KG1 (cell line): ENCODE results near the gene CALML4.
"Not testable (repeated sequence)": the region's sequence is repeated elsewhere in the genome, so short reads cannot be mapped to it uniquely, and the experiment has no call there.

ENCODE experiments used
- DNase-seq: peaks from one replicate; lab custom pipeline; 2025; lab: John Stamatoyannopoulos, UW

Gene CALML4

GRCh38 chr15:68190048-68190447, 15.1 kb downstream of the CALML4 start:
- DNase-seq, result no peak

- no peak for DNase-seq
These were observed 16.5 kb downstream of the CALML4 start for GRCh38 chr15:68188647-68189046.

GRCh38 chr15:68187559-68187958, 17.6 kb downstream of the CALML4 start:
- no peak for DNase-seq

DNA sequence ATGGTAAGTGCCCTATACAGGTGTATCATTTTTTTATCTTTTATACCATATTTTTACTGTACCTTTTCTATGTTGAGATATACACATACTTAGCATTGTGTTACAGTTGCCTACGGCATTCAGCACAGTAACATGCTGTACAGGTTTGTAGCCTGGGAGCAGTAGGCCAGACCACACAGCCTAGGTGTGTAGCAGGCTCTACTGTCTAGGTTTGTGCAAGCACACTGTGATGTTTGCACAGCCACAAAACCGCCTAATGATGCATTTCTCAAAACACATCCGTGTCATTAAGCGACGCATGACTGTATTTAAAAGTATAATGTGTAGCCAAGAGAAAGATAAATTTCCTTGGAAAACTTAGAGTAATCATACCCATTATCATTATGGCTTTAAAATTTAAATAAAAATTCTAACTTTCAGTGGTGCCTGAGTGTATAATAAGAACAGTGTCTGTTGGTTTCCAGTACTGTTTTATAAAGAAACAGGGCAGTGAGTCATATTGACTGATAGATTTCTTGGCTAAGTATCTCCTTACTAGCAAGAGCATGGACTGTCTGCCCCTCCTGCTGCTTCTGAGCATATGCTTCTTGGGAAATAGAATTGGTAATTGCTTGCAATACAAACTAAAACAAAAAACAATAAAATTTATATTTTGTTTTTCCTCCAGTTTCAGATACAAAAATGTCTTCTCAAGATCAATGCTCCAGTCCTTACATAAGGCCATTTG, 18.3 kb downstream of the CALML4 start:
- DNase-seq, result no peak

GRCh38 chr15:68184616-68185480, 20.3 kb downstream of the CALML4 start:
- DNase-seq, result no peak

DNA sequence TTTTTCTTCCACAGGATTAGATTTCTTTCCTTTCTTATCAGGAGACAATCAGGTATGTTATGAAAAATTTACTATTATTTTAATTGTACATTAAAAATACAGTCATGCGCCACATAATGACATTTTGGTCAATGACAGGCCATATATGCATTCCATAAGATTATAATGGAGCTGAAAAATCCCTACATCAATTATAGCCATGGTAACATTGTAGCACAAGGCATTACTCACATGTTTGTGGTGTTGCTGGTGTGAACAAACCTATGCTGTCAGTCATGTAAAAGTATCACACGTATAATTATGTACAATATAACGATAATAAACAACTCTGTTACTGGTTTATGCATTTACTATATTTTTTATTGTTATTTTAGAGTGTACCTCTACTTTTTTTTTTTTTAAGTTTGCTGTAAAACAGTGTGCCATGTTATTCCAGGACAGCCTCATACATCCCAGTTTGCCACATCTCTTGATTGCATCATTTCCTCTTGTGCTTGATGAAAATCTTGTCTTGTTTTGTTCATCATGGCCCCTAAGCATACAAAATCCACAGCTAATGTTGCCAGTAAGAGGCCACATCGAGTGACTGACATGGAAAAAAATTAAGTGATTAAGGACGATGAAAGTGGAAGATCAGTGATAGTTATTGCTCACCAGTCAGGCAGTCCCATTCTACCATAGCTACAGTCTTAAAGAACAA, 21.4 kb downstream of the CALML4 start:
- DNase-seq, result no peak

DNA sequence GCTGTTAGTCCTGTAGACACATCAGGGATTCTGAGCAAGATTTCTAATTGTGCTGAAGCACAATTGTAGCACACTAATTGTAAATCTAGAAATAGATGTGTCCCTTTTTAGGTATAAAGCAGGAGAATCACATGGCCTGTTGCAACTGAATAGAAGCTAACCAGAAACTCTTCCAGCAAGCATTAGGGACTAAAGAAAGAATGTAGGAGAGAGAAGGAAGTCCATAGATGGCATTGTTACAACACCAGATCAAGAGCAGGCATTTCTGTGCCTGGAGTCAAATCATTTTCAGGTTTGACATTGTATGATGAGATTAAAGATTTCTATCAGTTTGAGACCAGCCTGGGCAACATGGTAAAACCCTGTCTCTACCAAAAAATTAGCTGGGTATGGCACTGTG, 27.4 kb downstream of the CALML4 start:
- no peak for DNase-seq

GRCh38 chr15:68176601-68177000, 28.5 kb downstream of the CALML4 start:
- no peak for DNase-seq

DNA sequence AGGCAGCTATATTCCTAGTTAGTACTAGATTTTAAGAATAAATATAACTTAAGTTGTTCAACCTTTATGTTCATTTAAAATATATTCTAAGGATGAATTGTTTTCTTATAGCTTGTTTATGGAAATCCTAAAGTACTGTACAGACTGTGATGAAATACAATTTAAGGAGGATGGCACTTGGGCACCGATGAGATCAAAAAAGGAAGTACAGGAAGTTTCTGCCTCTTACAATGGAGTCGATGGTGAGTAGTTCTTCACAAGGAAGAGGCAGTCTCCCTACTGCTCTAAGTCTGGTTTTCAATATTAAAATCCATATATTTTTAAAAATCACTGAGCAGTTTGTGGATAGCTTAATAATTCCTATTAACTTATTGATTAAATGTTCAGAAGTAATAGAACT, 29.6 kb downstream of the CALML4 start:
- no peak for DNase-seq

DNA sequence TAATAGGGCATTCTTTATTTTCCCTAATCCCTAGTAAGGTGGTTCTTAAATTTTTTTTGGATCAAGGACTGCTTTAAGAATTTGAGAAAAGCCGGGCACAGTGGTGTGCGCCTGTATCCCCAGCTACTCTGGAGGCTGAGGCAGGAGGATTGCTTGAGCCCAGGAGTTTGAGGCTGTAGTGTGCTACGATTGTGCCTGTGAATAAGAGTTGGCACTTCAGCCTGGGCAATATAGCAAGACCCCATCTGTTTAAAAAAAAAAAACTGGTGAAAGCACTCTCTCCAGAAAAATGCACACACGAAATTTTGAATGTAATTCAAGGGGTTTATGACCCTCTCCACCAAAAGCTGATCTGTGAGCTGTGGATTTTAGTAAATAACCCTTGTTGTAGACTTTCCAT, 32.0 kb downstream of the CALML4 start:
- no peak for DNase-seq

- not testable (repeated sequence) for DNase-seq
These were observed 33.1 kb downstream of the CALML4 start for GRCh38 chr15:68172037-68172436.

DNA sequence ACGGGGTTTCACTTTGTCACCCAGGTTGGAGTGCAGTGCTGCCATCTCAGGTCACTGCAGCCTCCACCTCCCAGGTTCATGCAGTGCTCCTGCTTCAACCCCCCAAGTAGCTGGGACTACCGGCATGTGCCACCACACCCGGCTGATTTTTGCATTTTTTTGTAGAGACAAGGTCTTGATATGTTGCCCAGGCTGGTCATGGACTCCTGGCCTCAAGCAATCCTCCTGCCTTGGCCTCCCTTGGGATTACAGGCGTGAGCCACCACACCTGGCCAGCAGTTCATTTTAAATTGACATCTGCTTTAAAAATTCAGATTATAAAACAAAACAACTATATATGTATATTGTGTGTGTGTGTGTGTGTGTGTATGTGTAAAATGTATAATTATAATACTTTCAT, 38.3 kb downstream of the CALML4 start:
- DNase-seq, result no peak

- no peak for DNase-seq
These were observed 41.9 kb downstream of the CALML4 start for GRCh38 chr15:68163191-68163590.

DNA sequence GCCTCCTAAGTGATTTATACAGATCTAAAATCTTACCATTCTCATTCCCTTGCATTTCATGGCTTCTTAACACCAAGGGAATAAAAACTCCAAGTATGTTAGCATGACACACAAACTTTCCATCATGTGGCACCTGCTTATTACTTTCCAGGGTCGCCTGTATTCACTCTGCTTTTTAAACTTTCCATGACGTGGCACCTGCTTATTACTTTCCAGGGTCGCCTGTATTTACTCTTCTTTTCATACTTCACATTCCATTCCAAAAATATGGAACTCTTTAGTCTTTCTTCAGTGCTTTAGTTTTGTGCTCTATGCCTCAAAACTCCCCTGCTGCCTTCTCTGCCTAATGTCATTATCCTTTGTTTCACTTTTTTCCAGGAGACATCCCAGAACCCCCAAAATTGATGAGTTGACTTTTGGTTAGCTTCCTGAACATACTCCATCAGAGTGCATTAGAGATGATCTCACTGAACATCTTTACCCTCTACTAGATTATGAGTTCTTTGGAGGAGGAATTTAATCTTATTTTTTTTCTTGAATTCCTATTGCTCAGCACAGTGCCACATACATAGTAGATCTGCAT, 47.0 kb downstream of the CALML4 start:
- no peak for DNase-seq

GRCh38 chr15:68157074-68157473, 48.1 kb downstream of the CALML4 start:
- DNase-seq, result no peak

DNA sequence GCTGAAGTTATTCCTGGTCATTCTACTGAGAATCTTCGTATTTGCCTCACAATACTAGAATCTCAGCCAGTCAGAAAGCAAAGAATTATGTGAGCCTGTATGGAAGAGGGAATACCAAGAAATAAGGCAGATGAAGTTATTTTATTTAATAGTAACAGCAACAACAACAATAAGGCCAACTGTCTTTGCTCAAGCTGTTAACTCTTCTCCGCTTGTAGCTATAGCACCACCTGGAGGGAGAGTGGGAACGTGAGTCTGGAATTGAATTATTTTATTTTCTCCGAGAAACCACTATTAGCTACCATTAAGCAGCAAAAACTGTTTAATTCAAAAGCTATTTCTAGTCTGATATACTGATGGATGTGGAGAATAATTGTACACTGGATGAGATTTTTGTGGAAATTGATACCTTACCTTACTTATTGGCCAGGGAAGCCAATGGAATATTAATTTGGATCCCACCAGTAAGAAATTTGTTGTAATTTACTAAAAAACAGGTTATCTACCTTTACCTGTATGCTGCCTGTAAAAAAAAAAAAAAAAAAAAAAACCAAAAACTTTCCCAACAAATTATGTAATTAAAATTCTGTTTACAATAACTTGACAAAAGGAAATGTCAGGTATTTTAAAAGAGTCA, 50.1 kb downstream of the CALML4 start:
- no peak for DNase-seq

GRCh38 chr15:68152342-68152741, 52.8 kb downstream of the CALML4 start:
- no peak for DNase-seq

DNA sequence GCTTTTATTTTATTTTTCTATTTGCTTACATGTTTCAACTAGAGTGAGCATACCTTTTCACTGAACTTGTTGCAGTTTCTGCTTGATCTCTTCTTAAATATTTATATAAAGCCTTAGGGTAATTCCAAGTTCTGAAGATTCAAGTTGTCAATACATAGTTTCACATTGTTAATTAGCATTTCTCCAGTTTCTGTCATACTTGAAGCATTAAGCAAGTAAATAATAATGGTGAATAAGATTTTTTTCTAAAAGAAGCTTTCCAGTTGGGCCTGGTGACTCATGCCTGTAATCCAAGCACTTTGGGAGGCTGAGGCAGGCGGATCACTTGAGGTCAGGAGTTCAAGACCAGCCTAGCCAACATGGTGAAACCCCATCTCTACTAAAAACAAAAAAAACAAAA, 53.9 kb downstream of the CALML4 start:
- no peak for DNase-seq

- DNase-seq, result no peak
These were observed 54.9 kb downstream of the CALML4 start for GRCh38 chr15:68150187-68150586.

DNA sequence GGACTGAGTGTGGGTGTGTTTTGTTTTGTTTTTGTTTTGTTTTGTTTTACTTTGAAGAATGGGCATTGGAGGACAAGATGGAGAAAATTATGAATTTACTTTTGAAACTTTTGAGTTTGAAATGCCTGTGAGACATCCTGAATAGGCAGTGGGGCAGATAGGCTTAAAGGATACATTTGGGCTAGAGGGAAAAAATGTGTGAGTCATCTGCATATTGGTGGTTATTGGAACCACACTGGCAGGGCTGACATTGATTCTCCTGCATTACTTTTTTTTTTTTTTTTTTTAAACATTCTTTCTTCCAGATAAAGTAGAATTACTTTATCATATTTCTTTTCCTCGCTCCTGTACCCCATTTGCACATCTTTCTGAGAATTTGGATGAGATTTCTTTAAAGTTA, 56.1 kb downstream of the CALML4 start:
- DNase-seq, result no peak

DNA sequence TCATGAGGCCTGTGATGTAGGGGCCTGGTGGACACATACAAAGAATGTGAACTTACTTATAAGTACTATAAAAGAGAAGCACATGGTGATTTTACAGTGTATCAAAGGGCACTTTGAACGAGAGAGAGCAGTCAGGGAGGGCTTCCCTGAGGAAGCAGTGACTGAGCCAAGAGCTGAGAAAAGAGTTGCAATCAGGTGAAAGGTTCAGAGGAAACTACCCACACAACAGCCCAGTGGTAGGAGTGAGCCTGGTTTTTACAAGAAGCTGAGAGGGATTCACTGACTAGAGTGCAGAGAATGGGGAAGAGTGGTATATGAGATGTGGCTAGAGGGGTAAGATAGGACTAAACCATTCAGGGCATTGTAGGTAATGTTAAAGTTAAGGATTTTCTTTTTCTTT, 57.1 kb downstream of the CALML4 start:
- DNase-seq, result no peak

GRCh38 chr15:68145706-68146105, 59.4 kb downstream of the CALML4 start:
- no peak for DNase-seq
